ENCODE results near the gene FRMD3. TPM values are rescaled to one million over a fixed set of nuclear protein-coding genes. Genes with fewer than 3 reads are reported as not detected.

The FRMD3 gene
- total and polyA plus RNA-seq, 4 experiments from 2014 or later, result 0.22 to 1.3 (median 1.1) TPM; not detected in 1

- Mint-ChIP-seq H3K27ac (no peak overlapping the region), H3K36me3 (no peaks in the 10 kb centered on the region), H3K27me3 (no peaks in the 10 kb centered on the region), H3K4me1 (no peaks in the 10 kb centered on the region), H3K9me3 (no peaks in the 10 kb centered on the region), H3K4me3 (no peak overlapping the region)
- Histone ChIP-seq H3K27ac (ENCODE audit: low read depth, low read length) (no peak overlapping the region), H3K4me3 (ENCODE audit: low read length in 2 of 2) (no peak overlapping the region), H3K27me3 (ENCODE audit: insufficient read depth, low read length) (no peaks in the 10 kb centered on the region), H3K36me3 (ENCODE audit: insufficient read depth, low read length) (no peaks in the 10 kb centered on the region), H3K9me3 (ENCODE audit: control insufficient read depth in 1 of 2, low read length in 2 of 2) (no peaks in the 10 kb centered on the region), H3K4me1 (ENCODE audit: insufficient read depth, low read length) (no peaks in the 10 kb centered on the region)
- ChIA-PET POLR2A (ENCODE audit: partially characterized antibody) (no interaction called here), CTCF (ENCODE audit: partially characterized antibody) (no interaction called here)
- no peak for DNase-seq
- intact Hi-C loops (cut with micrococcal nuclease), result no loop called here
Measured at GRCh38 chr9:83435301-83435700, 102.9 kb downstream of the FRMD3 start.

- intact Hi-C loops (cut with micrococcal nuclease), result no loop called here
- CTCF ChIA-PET (ENCODE audit: partially characterized antibody), result no interaction called here
Measured at GRCh38 chr9:83434254-83434653, 103.9 kb downstream of the FRMD3 start.

GRCh38 chr9:83433846-83434245 lies 104.4 kb downstream of the FRMD3 start:
- POLR2A ChIA-PET (ENCODE audit: partially characterized antibody), result no interaction called here
- intact Hi-C loops (cut with micrococcal nuclease), result no loop called here

More at GRCh38 chr9:83434254-83434653, 103.9 kb downstream of the FRMD3 start:
- no peak for DNase-seq
- Histone ChIP-seq H3K27ac (ENCODE audit: low read depth, low read length) (no peak overlapping the region), H3K4me3 (ENCODE audit: low read length in 2 of 2) (no peak overlapping the region), H3K36me3 (ENCODE audit: insufficient read depth, low read length) (no peaks in the 10 kb centered on the region), H3K9me3 (ENCODE audit: control insufficient read depth in 1 of 2, low read length in 2 of 2) (no peaks in the 10 kb centered on the region), H3K27me3 (ENCODE audit: insufficient read depth, low read length) (no peaks in the 10 kb centered on the region), H3K4me1 (ENCODE audit: insufficient read depth, low read length) (no peaks in the 10 kb centered on the region)
- POLR2A ChIA-PET (ENCODE audit: partially characterized antibody), result no interaction called here
- H3K4me1 Mint-ChIP-seq, result no peaks in the 10 kb centered on the region
- no peak overlapping the region for H3K27ac Mint-ChIP-seq
- H3K36me3 Mint-ChIP-seq, result no peaks in the 10 kb centered on the region
- H3K27me3 Mint-ChIP-seq, result no peaks in the 10 kb centered on the region
- no peak overlapping the region for H3K4me3 Mint-ChIP-seq
- H3K9me3 Mint-ChIP-seq, result no peaks in the 10 kb centered on the region

GRCh38 chr9:83432877-83433550 lies 105.2 kb downstream of the FRMD3 start:
- Histone ChIP-seq H3K36me3 (ENCODE audit: insufficient read depth, low read length) (no peaks in the 10 kb centered on the region), H3K4me3 (ENCODE audit: low read length in 2 of 2) (no peak overlapping the region), H3K27me3 (ENCODE audit: insufficient read depth, low read length) (no peaks in the 10 kb centered on the region), H3K27ac (ENCODE audit: low read depth, low read length) (no peak overlapping the region), H3K9me3 (ENCODE audit: control insufficient read depth in 1 of 2, low read length in 2 of 2) (no peaks in the 10 kb centered on the region), H3K4me1 (ENCODE audit: insufficient read depth, low read length) (no peaks in the 10 kb centered on the region)
- Mint-ChIP-seq H3K4me3 (no peak overlapping the region), H3K36me3 (no peaks in the 10 kb centered on the region), H3K27me3 (no peaks in the 10 kb centered on the region), H3K27ac (no peak overlapping the region), H3K9me3 (no peaks in the 10 kb centered on the region), H3K4me1 (no peaks in the 10 kb centered on the region)
- intact Hi-C loops (cut with micrococcal nuclease), result no loop called here
- ChIA-PET POLR2A (ENCODE audit: partially characterized antibody) (no interaction called here), CTCF (ENCODE audit: partially characterized antibody) (no interaction called here)
- DNase-seq, result no peak

More at GRCh38 chr9:83433846-83434245, 104.4 kb downstream of the FRMD3 start:
- Histone ChIP-seq H3K27me3 (ENCODE audit: insufficient read depth, low read length) (no peaks in the 10 kb centered on the region), H3K9me3 (ENCODE audit: control insufficient read depth in 1 of 2, low read length in 2 of 2) (no peaks in the 10 kb centered on the region), H3K4me3 (ENCODE audit: low read length in 2 of 2) (no peak overlapping the region), H3K27ac (ENCODE audit: low read depth, low read length) (no peak overlapping the region), H3K4me1 (ENCODE audit: insufficient read depth, low read length) (no peaks in the 10 kb centered on the region), H3K36me3 (ENCODE audit: insufficient read depth, low read length) (no peaks in the 10 kb centered on the region)
- CTCF ChIA-PET (ENCODE audit: partially characterized antibody), result no interaction called here
- no peaks in the 10 kb centered on the region for H3K4me1 Mint-ChIP-seq
- H3K27ac Mint-ChIP-seq, result no peak overlapping the region
- no peak overlapping the region for H3K4me3 Mint-ChIP-seq
- DNase-seq, result no peak
- H3K9me3 Mint-ChIP-seq, result no peaks in the 10 kb centered on the region
- H3K36me3 Mint-ChIP-seq, result no peaks in the 10 kb centered on the region
- no peaks in the 10 kb centered on the region for H3K27me3 Mint-ChIP-seq

GRCh38 chr9:83432104-83432627 lies 106.0 kb downstream of the FRMD3 start:
- no peaks in the 10 kb centered on the region for H3K4me1 Mint-ChIP-seq
- Histone ChIP-seq H3K36me3 (ENCODE audit: insufficient read depth, low read length) (no peaks in the 10 kb centered on the region), H3K9me3 (ENCODE audit: control insufficient read depth in 1 of 2, low read length in 2 of 2) (no peaks in the 10 kb centered on the region), H3K4me1 (ENCODE audit: insufficient read depth, low read length) (no peaks in the 10 kb centered on the region), H3K27ac (ENCODE audit: low read depth, low read length) (no peak overlapping the region), H3K27me3 (ENCODE audit: insufficient read depth, low read length) (no peaks in the 10 kb centered on the region), H3K4me3 (ENCODE audit: low read length in 2 of 2) (no peak overlapping the region)
- intact Hi-C loops (cut with micrococcal nuclease), result no loop called here
- no peak overlapping the region for H3K4me3 Mint-ChIP-seq
- POLR2A ChIA-PET (ENCODE audit: partially characterized antibody), result no interaction called here
- H3K36me3 Mint-ChIP-seq, result no peaks in the 10 kb centered on the region
- no peaks in the 10 kb centered on the region for H3K9me3 Mint-ChIP-seq
- DNase-seq, result no peak
- CTCF ChIA-PET (ENCODE audit: partially characterized antibody), result no interaction called here
- H3K27me3 Mint-ChIP-seq, result no peaks in the 10 kb centered on the region
- H3K27ac Mint-ChIP-seq, result no peak overlapping the region

- no peaks in the 10 kb centered on the region for H3K9me3 ChIP-seq (ENCODE audit: control insufficient read depth in 1 of 2, low read length in 2 of 2)
- H3K36me3 ChIP-seq (ENCODE audit: insufficient read depth, low read length), result no peaks in the 10 kb centered on the region
- CTCF ChIA-PET (ENCODE audit: partially characterized antibody), result no interaction called here
- no peak for DNase-seq
- Mint-ChIP-seq H3K9me3 (no peaks in the 10 kb centered on the region), H3K27me3 (no peaks in the 10 kb centered on the region), H3K4me1 (no peaks in the 10 kb centered on the region), H3K27ac (no peak overlapping the region), H3K4me3 (no peak overlapping the region), H3K36me3 (no peaks in the 10 kb centered on the region)
- no peak overlapping the region for H3K27ac ChIP-seq (ENCODE audit: low read depth, low read length)
- no peak overlapping the region for H3K4me3 ChIP-seq (ENCODE audit: low read length in 2 of 2)
- intact Hi-C loops (cut with micrococcal nuclease), result no loop called here
- H3K27me3 ChIP-seq (ENCODE audit: insufficient read depth, low read length), result no peaks in the 10 kb centered on the region
- no peaks in the 10 kb centered on the region for H3K4me1 ChIP-seq (ENCODE audit: insufficient read depth, low read length)
- POLR2A ChIA-PET (ENCODE audit: partially characterized antibody), result no interaction called here
Measured at GRCh38 chr9:83431101-83432060, 106.8 kb downstream of the FRMD3 start.

- DNase-seq, result no peak
- Mint-ChIP-seq H3K36me3 (no peaks in the 10 kb centered on the region), H3K9me3 (no peaks in the 10 kb centered on the region), H3K4me3 (peak overlapping the region in 1 of 8 donors; percentile 12), H3K27ac (no peak overlapping the region), H3K27me3 (no peaks in the 10 kb centered on the region), H3K4me1 (no peaks in the 10 kb centered on the region)
- intact Hi-C loops (cut with micrococcal nuclease), result no loop called here
- Histone ChIP-seq H3K4me3 (ENCODE audit: low read length in 2 of 2) (no peak overlapping the region), H3K27me3 (ENCODE audit: insufficient read depth, low read length) (no peaks in the 10 kb centered on the region), H3K36me3 (ENCODE audit: insufficient read depth, low read length) (no peaks in the 10 kb centered on the region), H3K27ac (ENCODE audit: low read depth, low read length) (no peak overlapping the region), H3K4me1 (ENCODE audit: insufficient read depth, low read length) (no peaks in the 10 kb centered on the region), H3K9me3 (ENCODE audit: control insufficient read depth in 1 of 2, low read length in 2 of 2) (no peaks in the 10 kb centered on the region)
- ChIA-PET POLR2A (ENCODE audit: partially characterized antibody) (no interaction called here), CTCF (ENCODE audit: partially characterized antibody) (no interaction called here)
Measured at GRCh38 chr9:83430681-83431080, 107.5 kb downstream of the FRMD3 start.

All from CD4-positive, alpha-beta memory T cell (primary cell).